Measurements from ENCODE around the gene SLC37A1. TPM values are rescaled to one million over a fixed set of nuclear protein-coding genes. Genes with fewer than 3 reads are reported as not detected.

SLC37A1 gene
- total and polyA plus RNA-seq, 2 of the 13 experiments (the other 11 are each of a cell fraction or from before 2014, with no cell fraction given) = 0.22 to 0.40 TPM

- TF ChIP-seq ZBTB40 (IDR thresholded peaks at IDR 0.05) (no peak), ZBTB40 (CRISPR knock-in tag; IDR thresholded peaks at IDR 0.05) (no peak), KDM3A (CRISPR knock-in tag; IDR thresholded peaks at IDR 0.05; ENCODE audit: low read depth) (no peak)
Measured at GRCh38 chr21:42558846-42559245, 45.2 kb downstream of the SLC37A1 start (continued).

- intact Hi-C loops (cut with micrococcal nuclease; ENCODE audit: unreplicated experiment) (no loop called here), in situ Hi-C loops (cut with HindIII; ENCODE audit: extremely low pct_ligation_motif_present, low pct_unique_long_range_greater_than_20kb) (no loop called here)
- H3K36me3 ChIP-seq (replicated peaks in 1 of 2; ENCODE audit: control insufficient read depth in 1 of 2, insufficient read depth in 2 of 2, low read length in 2 of 2) = no peaks in the 10 kb centered on the region
- H3K9ac ChIP-seq (ENCODE audit: insufficient read depth, low read depth, low read length) = no peak overlapping the region
- ChIA-PET POLR2A (no interaction called here), CTCF (ENCODE audit: low intra/inter-chr PET ratio, low total read pairs) (no interaction called here)
- H2AFZ ChIP-seq (ENCODE audit: low read length) = no peak overlapping the region
- TF ChIP-seq CREBL2 (CRISPR knock-in tag; IDR thresholded peaks at IDR 0.05; ENCODE audit: borderline replicate concordance) (no peak), NFIC (IDR thresholded peaks at IDR 0.05; ENCODE audit: low read length) (no peak), ZBTB34 (CRISPR knock-in tag; IDR thresholded peaks at IDR 0.05) (no peak), ZNF83 (CRISPR knock-in tag; IDR thresholded peaks at IDR 0.05; ENCODE audit: borderline replicate concordance) (no peak)
- H3K4me2 ChIP-seq (ENCODE audit: low read depth, low read length) = 0 out of 2 replicates have a peak overlapping the region, but pooled peaks have one; percentile 26
- FAIRE-seq (no peak), DNase-seq (ENCODE audit: low spot score) (no peak), ATAC-seq (no peak)
- BruUV-seq (replicated peaks) = no TSS peak
- no peak overlapping the region for H3K27ac ChIP-seq (ENCODE audit: extremely low read length, insufficient read depth, low read length)
- H3K9me3 ChIP-seq (ENCODE audit: low read length) = no peaks in the 10 kb centered on the region
- no peaks in the 10 kb centered on the region; a peak in 2 of 5 replicates for H3K27me3 ChIP-seq (ENCODE audit: control insufficient read depth in 1 of 2, insufficient read depth in 2 of 2, low read length in 2 of 2)
- 89% methylated on average over 13 of the region's 13 CpGs for WGBS (ENCODE audit: low lambda C conversion rate)
- H4K20me1 ChIP-seq (ENCODE audit: insufficient read depth, low read length) = no peaks in the 10 kb centered on the region
- no peak overlapping the region for H3K4me3 ChIP-seq (replicated peaks in 1 of 3; ENCODE audit: insufficient read depth in 1 of 3, low read depth in 2 of 3, low read length in 3 of 3)
- peaks cover 45% of the 10 kb centered on the region for H3K4me1 ChIP-seq (ENCODE audit: insufficient read depth, low read length)
- no peaks in the 10 kb centered on the region for H3K79me2 ChIP-seq (ENCODE audit: insufficient read depth, low read length)
Measured at GRCh38 chr21:42559326-42559725, 45.7 kb downstream of the SLC37A1 start.

Measured in HepG2 (cell line).